ENCODE data around the gene CEP112. TPM values are rescaled to one million over a fixed set of nuclear protein-coding genes. Genes with fewer than 3 reads are reported as not detected.
A peak's percentile ranks its signal among the peaks of the same experiment; 100 is the strongest.

CEP112 gene
- total and polyA plus RNA-seq, 2 of the 13 experiments (the other 11 are each of a cell fraction or from before 2014, with no cell fraction given): 1.2 to 3.4 TPM

- no peak for TF ChIP-seq THYN1 (CRISPR knock-in tag; IDR thresholded peaks at IDR 0.05; ENCODE audit: borderline replicate concordance, low read depth)
- TF ChIP-seq FOXK1 (CRISPR knock-in tag; IDR thresholded peaks at IDR 0.05; ENCODE audit: borderline replicate concordance, low read depth): peak; percentile 83; the same call in 1 of the 2 replicates
- TF ChIP-seq ZNF318 (CRISPR knock-in tag; IDR thresholded peaks at IDR 0.05): peak; percentile 89; the same call in 1 of the 2 replicates
- TF ChIP-seq RAD21 (CRISPR knock-in tag; IDR thresholded peaks at IDR 0.05): no peak
- no peak for TF ChIP-seq PTBP1 (IDR thresholded peaks at IDR 0.05; ENCODE audit: low read depth, low read length, poor library complexity, severe bottlenecking)
- TF ChIP-seq ETV5 (CRISPR knock-in tag; IDR thresholded peaks at IDR 0.05; ENCODE audit: borderline replicate concordance): peak; percentile 95
- peak; percentile 62; the same call in 1 of the 2 replicates for TF ChIP-seq HMGXB3 (CRISPR knock-in tag; IDR thresholded peaks at IDR 0.05; ENCODE audit: borderline replicate concordance)
These were observed 501.2 kb downstream of the CEP112 start (continued) for GRCh38 chr17:65690626-65691310.

All from HepG2 (cell line).